B cell (primary cell): ENCODE results near the gene EML6. TPM values are rescaled to one million over a fixed set of nuclear protein-coding genes. Genes with fewer than 3 reads are reported as not detected.
A peak's percentile ranks its signal among the peaks of the same experiment; 100 is the strongest.

Experiments
- ATAC-seq: fragments of 200-7000 bp; cut with Tn5 transposase; one replicate; pipeline ENCODE4 v1.10.0; 2021; ENCODE audit warnings: low read depth, mild to moderate bottlenecking, moderate number of reproducible peaks, moderate library complexity
- CTCF ChIA-PET: fragments of 350-600 bp; sonication (Branson Sonifier 250); formaldehyde crosslinking; loops from one replicate; lab custom pipeline; 2021; ENCODE audit warnings: antibody characterized with exemption, inconsistent platforms; lab: Charles Lee
- POLR2A ChIA-PET: fragments of 350-600 bp; sonication (Branson Sonifier 250); formaldehyde crosslinking; loops from one replicate; lab custom pipeline; 2021; ENCODE audit warnings: antibody characterized with exemption; lab: Charles Lee
- DNase-seq: peaks from one replicate; pipeline ENCODE4 v3.0.0; 2013
- H2AFZ ChIP-seq: 2 replicates; pipeline ENCODE4 v1.6.1; 2012; ENCODE audit warnings: mild to moderate bottlenecking, low read depth, low read length; ENCODE audit not compliant: insufficient read depth, poor library complexity, severe bottlenecking
- H3K27ac ChIP-seq, 2 donors: 1 replicate in 1 of 2; 2 replicates in 1 of 2; pipeline ENCODE4 v1.5.1; 2012 to 2013; ENCODE audit warnings: low read length in 2 of 2, mild to moderate bottlenecking in 2 of 2, moderate library complexity in 1 of 2
- H3K27me3 ChIP-seq, 4 experiments: fragments of 200-600 bp in 1 of 4; sonication (generic) in 1 of 4; replicated peaks in 1 of 4; 1 replicate in 2 of 4; 2 replicates in 2 of 4; pipeline versions ENCODE4 v1.6.1 to v1.7.0; 2013 to 2016; ENCODE audit warnings: low read length in 3 of 4, mild to moderate bottlenecking in 2 of 4, mixed read lengths in 1 of 4, moderate library complexity in 1 of 4; ENCODE audit not compliant: insufficient read depth in 4 of 4, control insufficient read depth in 3 of 4; ENCODE audit errors: control extremely low read depth in 1 of 4
- H3K36me3 ChIP-seq, 2 experiments: replicated peaks in 1 of 2; 1 replicate in 1 of 2; 2 replicates in 1 of 2; pipeline versions ENCODE4 v1.6.1 to v1.7.1; 2013; ENCODE audit warnings: low read length in 1 of 2; ENCODE audit not compliant: insufficient read depth in 2 of 2, control insufficient read depth in 1 of 2; ENCODE audit errors: control extremely low read depth in 1 of 2, extremely low read depth in 1 of 2
- H3K4me1 ChIP-seq, 2 donors: fragments of 200-600 bp in 1 of 2; sonication (generic) in 1 of 2; 1 replicate in 1 of 2; 2 replicates in 1 of 2; pipeline versions ENCODE4 v1.5.1 to v1.6.1; 2013 to 2017; ENCODE audit warnings: low read length in 2 of 2; ENCODE audit not compliant: control insufficient read depth in 2 of 2, insufficient read depth in 2 of 2
- H3K4me2 ChIP-seq: replicated peaks from 2 replicates; pipeline ENCODE3; 2012; ENCODE audit warnings: mild to moderate bottlenecking, low read depth, low read length; ENCODE audit not compliant: poor library complexity, severe bottlenecking
- H3K4me3 ChIP-seq, 5 experiments: fragments of 200-600 bp in 1 of 5; sonication (generic) in 1 of 5; 1 replicate in 3 of 5; 2 replicates in 2 of 5; pipeline versions ENCODE4 v1.5.1 to v1.7.0; 2011 to 2016; ENCODE audit warnings: low read length in 4 of 5, mild to moderate bottlenecking in 4 of 5, low read depth in 2 of 5, control low read depth in 1 of 5, moderate library complexity in 1 of 5; ENCODE audit not compliant: insufficient read depth in 1 of 5; ENCODE audit errors: control extremely low read depth in 1 of 5, extremely low read depth in 1 of 5
- H3K79me2 ChIP-seq: fragments of 200-600 bp; sonication (generic); one replicate; pipeline ENCODE4 v1.6.0; 2016; ENCODE audit warnings: low read length; ENCODE audit not compliant: control insufficient read depth, insufficient read depth
- H3K9ac ChIP-seq: fragments of 200-600 bp; sonication (generic); 2 replicates; pipeline ENCODE4 v1.6.1; 2017; ENCODE audit warnings: mild to moderate bottlenecking, low read length, moderate library complexity
- H3K9me3 ChIP-seq, 3 donors: one replicate each; pipeline versions ENCODE4 v1.6.1 to v1.7.1; 2013; ENCODE audit warnings: low read length in 2 of 3; ENCODE audit not compliant: control insufficient read depth in 2 of 3, insufficient read depth in 1 of 3; ENCODE audit errors: control extremely low read depth in 1 of 3
- H4K20me1 ChIP-seq: 2 replicates; pipeline ENCODE4 v1.6.0; 2012; ENCODE audit warnings: mild to moderate bottlenecking, low read length; ENCODE audit not compliant: insufficient read depth, control insufficient read depth, poor library complexity, severe bottlenecking
- H3K27ac Mint-ChIP-seq: one replicate; pipeline ENCODE4 v1.8.0; 2021; ENCODE audit warnings: mixed read lengths
- H3K27me3 Mint-ChIP-seq: one replicate; pipeline ENCODE4 v1.8.0; 2021; ENCODE audit warnings: mixed read lengths
- H3K4me1 Mint-ChIP-seq: one replicate; pipeline ENCODE4 v1.8.0; 2021; ENCODE audit warnings: mixed read lengths
- H3K4me3 Mint-ChIP-seq: one replicate; pipeline ENCODE4 v1.8.0; 2021; ENCODE audit warnings: mixed read lengths
- H3K9me3 Mint-ChIP-seq: one replicate; pipeline ENCODE4 v1.8.0; 2022; ENCODE audit warnings: mixed read lengths; ENCODE audit not compliant: insufficient read depth
- CTCF ChIP-seq: fragments of 200-600 bp; IDR thresholded peaks from one replicate; pipeline ENCODE4 v1.8.0; 2022; ENCODE audit warnings: antibody characterized with exemption, mild to moderate bottlenecking
- EZH2 ChIP-seq: IDR thresholded peaks from 2 replicates; pipeline ENCODE4 v1.6.1; 2012; ENCODE audit warnings: borderline replicate concordance, low read depth, mild to moderate bottlenecking, moderate library complexity, low read length; ENCODE audit not compliant: insufficient read depth, poor library complexity, severe bottlenecking
- WGBS: methylation state at CpG from one replicate; pipeline ENCODE4 v1.1.5; 2013; ENCODE audit warnings: missing lambda C conversion rate; ENCODE audit not compliant: insufficient coverage; 5-methylcytosine and 5-hydroxymethylcytosine counted together
- intact Hi-C: fragments of 100-400 bp; cut with micrococcal nuclease; formaldehyde crosslinking; loops from one replicate; pipeline ENCODE4 v1.10.0; 2022
- polyA plus RNA-seq: library from polyadenylated mRNA; depleted of rRNA; stranded (reverse); fragments of >200 nt; gene quantifications from 2 replicates; pipeline ENCODE4 v1.2.3, GENCODE V29; 2012
- total RNA-seq, 2 donors: library from RNA; stranded (reverse); fragments of 120-200 nt in 1 of 2; gene quantifications; 1 replicate in 1 of 2; 2 replicates in 1 of 2; pipeline versions ENCODE4 v1.2.3 to v1.2.4, GENCODE V29; 2013 to 2022

The EML6 gene
- total and polyA plus RNA-seq, 2 donors (not counting 1 experiment from before 2014, with no cell fraction given) = 42.5 to 53.7 TPM

- ChIA-PET CTCF (interaction anchor here (1.2 to 4.9 kb wide), 5 partner anchors 25 to 276 kb away, joined by 3 to 54 read pairs (median 9); no protein-coding TSS in a partner anchor), POLR2A (no interaction called here)
- no peaks in the 10 kb centered on the region for H3K27me3 ChIP-seq
- H3K9me3 ChIP-seq = peaks cover 0 to 4% (median 0%) of the 10 kb centered on the region in 3 donors
- TF ChIP-seq EZH2 = no peak
- TF ChIP-seq CTCF = no peak
- Mint-ChIP-seq H3K4me1 (no peaks in the 10 kb centered on the region), H3K9me3 (no peaks in the 10 kb centered on the region), H3K27ac (no peak overlapping the region), H3K4me3 (no peak overlapping the region), H3K27me3 (no peaks in the 10 kb centered on the region)
- no peak overlapping the region for H3K4me2 ChIP-seq
- no peaks in the 10 kb centered on the region for H4K20me1 ChIP-seq
- no peaks in the 10 kb centered on the region for H3K79me2 ChIP-seq
- no peak overlapping the region for H3K9ac ChIP-seq
- ATAC-seq (no peak), DNase-seq (no peak)
- H3K36me3 ChIP-seq = peaks cover 3 to 8% of the 10 kb centered on the region in 2 experiments
- H3K4me3 ChIP-seq = no peak overlapping the region
- H3K27ac ChIP-seq = no peak overlapping the region
- no peak overlapping the region for H2AFZ ChIP-seq
- intact Hi-C loops = loop anchor here (5.0 kb wide), 1 partner anchor 534 kb away; no protein-coding TSS in a partner anchor
- 100% methylated on average over 2 of the region's 7 CpGs for WGBS
- H3K4me1 ChIP-seq = no peaks in the 10 kb centered on the region
These were observed 175.2 kb downstream of the EML6 start for GRCh38 chr2:54898456-54899226.

- H3K9ac ChIP-seq = no peak overlapping the region
- H3K4me1 ChIP-seq = no peaks in the 10 kb centered on the region
- ChIA-PET CTCF (interaction anchor here (0.8 to 4.9 kb wide), 11 partner anchors 8 to 275 kb away, joined by 3 to 54 read pairs (median 6); no protein-coding TSS in a partner anchor), POLR2A (no interaction called here)
- Mint-ChIP-seq H3K27ac (no peak overlapping the region), H3K4me1 (no peaks in the 10 kb centered on the region), H3K4me3 (no peak overlapping the region), H3K27me3 (no peaks in the 10 kb centered on the region), H3K9me3 (no peaks in the 10 kb centered on the region)
- TF ChIP-seq EZH2 (no peak), CTCF (peak; percentile 29)
- H3K4me3 ChIP-seq = no peak overlapping the region
- H2AFZ ChIP-seq = no peak overlapping the region
- no peak overlapping the region for H3K4me2 ChIP-seq
- H4K20me1 ChIP-seq = no peaks in the 10 kb centered on the region
- intact Hi-C loops = loop anchor here (1.0 to 5.0 kb wide), 3 partner anchors 269 to 533 kb away; no protein-coding TSS in a partner anchor
- peaks cover 0 to 4% (median 0%) of the 10 kb centered on the region in 3 donors for H3K9me3 ChIP-seq
- peak; percentile 27 for DNase-seq
- peak; percentile 36 for ATAC-seq
- WGBS = no CpG with 5 or more reads among the region's 5 CpGs
- peaks cover 3 to 8% of the 10 kb centered on the region in 2 experiments for H3K36me3 ChIP-seq
- H3K27ac ChIP-seq = no peak overlapping the region
- no peaks in the 10 kb centered on the region for H3K27me3 ChIP-seq
- H3K79me2 ChIP-seq = no peaks in the 10 kb centered on the region
These were observed 176.2 kb downstream of the EML6 start for GRCh38 chr2:54899576-54900200.
